Breast epithelium (tissue), 3 donors: Measurements from ENCODE around the gene WNT3.

ENCODE experiments used
- CTCF ChIP-seq, 3 donors: fragments of 450-650 bp; IDR thresholded peaks; one replicate each; pipeline ENCODE4 v1.5.1; 2016 to 2017; ENCODE audit warnings: antibody characterized with exemption in 3 of 3, mild to moderate bottlenecking in 3 of 3, moderate library complexity in 3 of 3
- POLR2A ChIP-seq: fragments of 450-650 bp; IDR thresholded peaks from one replicate; pipeline ENCODE4 v1.6.1; 2016; ENCODE audit warnings: antibody characterized with exemption, mild to moderate bottlenecking, moderate library complexity

- TF ChIP-seq CTCF (IDR thresholded peaks at IDR 0.05) = no peak
- no peak for TF ChIP-seq POLR2A
Measured at GRCh38 chr17:46820592-46821450, 2.3 kb upstream of the WNT3 start.
